ENCODE results near the gene PARD3B.

GRCh38 chr2:204973616-204974015, 428.3 kb downstream of the PARD3B start:
- TF ChIP-seq GATA3 (IDR thresholded peaks at IDR 0.05; ENCODE audit: low read depth, low read length) (no peak), GATA2 (IDR thresholded peaks at IDR 0.05; ENCODE audit: low read depth, low read length) (0 out of 2 replicates have a peak, but pooled peaks have one; percentile 4)

Measured in SH-SY5Y (cell line).